Fibroblast of gingiva (primary cell): ENCODE data around the gene APBA2.

Source experiments
- DNase-seq: peaks from one replicate; pipeline ENCODE4 v3.0.0-alpha.2; 2011; ENCODE audit warnings: low read depth

APBA2 gene

DNA sequence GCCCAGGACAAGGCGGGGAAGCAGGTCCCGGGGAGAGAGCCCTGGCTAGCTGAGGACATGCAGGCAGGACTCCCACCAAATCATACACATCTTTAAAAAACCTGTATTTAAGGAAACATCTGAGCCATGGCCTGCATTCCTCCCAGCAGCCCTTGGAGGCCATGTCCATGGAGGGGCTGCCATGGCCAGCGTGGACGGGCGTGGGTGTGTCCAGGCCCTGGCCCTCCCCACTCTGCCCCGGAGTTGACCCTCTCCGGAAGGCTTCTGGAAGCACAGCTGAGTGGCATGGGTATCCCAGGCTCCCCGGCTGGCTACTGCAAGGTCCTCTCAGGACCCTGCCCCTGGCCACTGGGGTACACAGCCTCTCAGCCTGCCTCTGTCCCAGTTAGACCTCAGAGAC, 234.1 kb downstream of the APBA2 start:
- no peak for DNase-seq

DNA sequence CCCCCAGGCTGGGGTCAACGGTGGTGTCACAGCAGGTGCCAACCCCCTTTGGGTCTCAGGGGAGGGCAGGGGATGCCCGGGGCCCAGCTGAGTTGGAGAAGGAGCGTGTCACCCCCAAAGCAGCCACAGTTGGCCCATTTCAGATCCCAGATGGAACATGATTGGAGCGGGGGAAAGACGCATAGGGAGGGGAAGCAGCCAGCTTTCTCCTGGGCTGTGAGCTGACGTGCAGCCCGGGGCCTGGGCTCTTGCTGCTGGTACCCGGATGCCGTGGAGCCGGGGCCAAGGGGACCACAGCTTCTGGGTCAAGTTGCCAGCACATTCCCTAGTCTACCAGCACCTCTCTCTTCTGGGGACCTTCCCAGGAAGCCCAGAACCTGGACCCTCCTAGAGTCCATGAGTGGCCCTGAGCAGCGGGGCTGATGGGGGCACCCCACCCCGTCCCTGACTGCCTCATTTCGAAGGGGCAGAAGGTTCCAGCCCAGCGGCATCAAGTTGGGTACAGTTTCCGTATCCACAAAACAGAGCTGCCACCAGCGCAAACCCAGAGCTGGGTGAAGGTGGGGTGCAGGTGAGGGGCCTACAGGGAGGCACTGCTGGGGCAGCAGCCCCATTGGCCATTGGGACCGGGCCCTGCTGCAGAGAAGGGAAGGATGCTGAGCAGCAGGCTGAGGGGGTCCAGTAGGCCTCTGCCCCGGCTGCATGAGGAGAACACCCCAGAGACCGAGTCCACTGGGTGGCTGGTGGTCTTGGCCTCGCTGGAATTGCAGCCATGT, 235.0 kb downstream of the APBA2 start:
- DNase-seq = no peak

DNA sequence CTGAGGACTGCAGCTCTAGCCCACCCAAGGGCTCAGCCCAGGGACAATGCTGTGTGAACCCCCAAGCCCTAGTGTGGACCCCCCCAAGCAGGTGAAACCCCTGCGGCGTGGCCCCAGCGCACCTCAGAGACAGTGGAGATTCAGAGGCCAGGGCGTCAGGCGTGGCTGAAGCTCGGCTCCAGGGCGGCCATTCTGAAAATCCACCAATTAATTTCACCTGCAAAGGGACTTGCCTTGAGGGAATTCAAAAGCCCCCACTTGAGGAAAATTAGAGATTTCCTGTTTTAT, 235.5 kb downstream of the APBA2 start:
- no peak for DNase-seq

DNA sequence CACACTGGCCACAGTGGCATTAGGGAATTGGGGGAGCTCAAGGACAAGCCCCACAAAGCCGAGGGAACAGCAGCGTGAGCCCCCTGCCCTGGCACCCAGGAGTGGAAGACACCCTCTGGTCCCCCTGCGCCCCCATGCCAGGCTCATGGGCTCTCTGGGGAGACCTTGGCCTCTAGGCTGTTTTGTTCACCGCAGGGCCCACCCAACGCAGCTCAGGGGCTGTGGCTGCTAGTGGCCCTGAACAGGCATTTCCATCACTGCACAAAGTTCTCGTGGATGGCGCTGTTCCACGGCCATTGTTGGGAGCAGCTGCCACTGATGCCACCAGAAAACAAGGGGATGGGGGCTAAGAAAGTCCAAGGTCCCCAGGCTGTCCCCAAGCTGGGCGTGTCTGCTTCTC, 236.1 kb downstream of the APBA2 start:
- DNase-seq = no peak

GRCh38 chr15:29122506-29122905, 236.7 kb downstream of the APBA2 start:
- no peak for DNase-seq

GRCh38 chr15:29123171-29123570, 237.4 kb downstream of the APBA2 start:
- DNase-seq = no peak

- no peak for DNase-seq
Measured at GRCh38 chr15:29123991-29124390, 238.2 kb downstream of the APBA2 start.

DNA sequence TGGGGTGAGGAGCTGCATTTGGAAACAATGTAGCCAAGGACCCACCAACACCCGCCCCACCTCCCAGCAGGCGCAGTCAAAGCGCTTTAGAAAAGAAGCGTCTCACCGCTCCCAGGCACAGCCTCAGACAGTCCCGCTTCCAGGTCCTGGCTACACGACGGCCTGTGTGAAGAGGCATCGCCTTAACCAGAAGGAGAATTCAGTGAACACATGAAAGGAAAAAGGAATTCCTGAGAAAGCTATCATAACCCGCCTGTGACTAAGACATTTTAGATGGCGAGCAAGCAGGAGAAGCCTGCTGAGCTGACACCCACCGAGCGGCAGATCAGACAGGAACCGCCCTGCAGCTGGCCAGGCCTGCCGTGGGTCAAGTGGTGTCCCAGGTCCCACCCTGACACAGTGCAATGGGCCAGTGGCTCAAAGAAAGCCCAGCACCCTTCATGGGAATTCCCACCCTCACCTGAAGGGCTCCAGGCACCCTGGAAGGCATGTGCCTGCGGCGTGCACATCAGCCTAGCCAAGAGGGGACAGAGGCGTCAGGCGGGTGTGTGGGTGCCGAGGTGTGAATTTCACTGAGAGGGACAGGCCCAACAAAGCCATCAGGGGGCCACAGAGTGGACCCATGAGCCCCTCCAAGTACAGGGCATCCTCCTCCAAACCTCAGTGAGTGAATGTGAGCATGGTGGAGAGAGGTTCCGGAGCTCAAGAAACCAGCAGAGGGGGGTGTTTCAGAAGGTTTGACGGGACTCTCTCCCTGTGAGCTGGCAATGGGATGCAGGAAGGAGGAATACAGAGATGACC, 239.0 kb downstream of the APBA2 start:
- no peak for DNase-seq

DNA sequence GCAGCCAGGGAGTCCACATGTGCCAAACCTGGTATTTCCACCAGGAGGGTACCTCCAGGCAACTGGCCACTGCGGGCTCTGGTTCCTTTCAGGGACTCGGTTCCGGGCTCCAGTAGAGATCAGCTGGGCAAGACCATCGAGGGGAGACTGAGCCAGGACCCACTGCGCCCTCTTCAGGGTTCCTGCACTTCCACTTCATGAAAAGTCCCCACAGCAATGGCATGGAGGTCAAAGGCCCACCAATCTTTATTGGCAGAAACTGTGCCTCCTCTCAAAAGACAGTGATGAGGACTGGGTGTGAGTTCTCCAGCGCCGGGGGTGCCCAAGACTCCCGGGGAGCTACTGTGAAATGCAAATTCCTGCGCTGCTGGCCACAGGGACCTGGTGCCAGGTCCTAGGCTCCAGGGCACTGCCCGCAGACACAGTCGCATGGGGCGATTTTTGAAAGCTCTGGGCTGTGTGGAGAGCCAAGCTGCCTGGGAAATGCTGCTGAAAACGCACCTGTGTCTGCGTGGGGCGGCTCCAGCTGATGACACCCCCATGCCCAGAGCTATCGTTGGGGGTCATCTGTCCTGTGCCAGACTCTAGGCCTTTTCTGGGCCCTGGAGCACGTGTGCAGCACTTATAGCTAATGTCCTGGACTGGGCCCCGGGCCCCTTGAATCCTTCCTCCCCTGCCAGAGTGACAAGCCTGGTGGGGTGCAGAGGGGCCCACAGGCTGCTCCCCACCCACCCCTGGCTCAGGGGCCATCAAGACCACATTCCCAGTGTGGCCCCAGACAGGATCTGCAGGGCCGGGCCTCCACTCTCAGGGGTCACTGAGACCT, 239.8 kb downstream of the APBA2 start:
- DNase-seq = no peak

DNA sequence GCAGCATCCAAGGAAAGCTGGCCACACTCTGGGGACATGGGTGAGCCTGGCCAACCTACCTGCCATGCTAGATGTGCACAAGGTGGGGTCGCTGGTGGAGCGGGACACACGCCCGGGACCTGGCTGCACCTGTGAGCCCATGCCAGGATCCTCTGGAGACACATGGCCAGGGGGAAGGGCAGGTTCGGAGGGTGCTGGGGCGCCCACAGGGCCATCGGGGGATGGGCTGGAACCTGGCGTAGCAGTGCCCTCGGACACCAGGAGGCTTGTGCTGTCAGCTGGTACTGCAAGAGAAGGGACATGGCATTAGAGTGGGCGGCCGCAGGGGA, 240.4 kb downstream of the APBA2 start:
- no peak for DNase-seq

GRCh38 chr15:29126821-29127461, 241.2 kb downstream of the APBA2 start:
- no peak for DNase-seq

GRCh38 chr15:29127506-29128430, 242.0 kb downstream of the APBA2 start:
- DNase-seq = no peak

DNA sequence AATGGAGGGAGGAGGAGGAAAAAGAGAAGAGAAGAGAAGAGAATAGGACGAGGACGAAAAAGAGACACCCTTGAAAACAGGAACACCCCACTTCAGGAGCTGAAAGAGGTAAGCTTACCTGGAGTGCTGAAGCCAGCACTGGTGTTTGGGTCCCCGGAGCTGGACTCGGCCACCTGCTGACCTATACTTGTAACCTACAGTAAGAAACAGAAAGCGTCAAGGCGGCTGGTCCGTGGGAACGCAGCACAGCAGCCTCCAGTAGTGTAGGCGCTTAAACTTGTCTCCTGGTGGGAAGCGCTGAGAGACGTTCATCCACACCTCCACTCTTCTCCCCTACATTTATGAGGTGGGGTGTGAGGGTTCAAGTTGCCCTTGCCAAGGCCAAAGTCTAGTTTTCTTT, 242.9 kb downstream of the APBA2 start:
- no peak for DNase-seq

GRCh38 chr15:29129221-29129620, 243.4 kb downstream of the APBA2 start:
- no peak for DNase-seq

DNA sequence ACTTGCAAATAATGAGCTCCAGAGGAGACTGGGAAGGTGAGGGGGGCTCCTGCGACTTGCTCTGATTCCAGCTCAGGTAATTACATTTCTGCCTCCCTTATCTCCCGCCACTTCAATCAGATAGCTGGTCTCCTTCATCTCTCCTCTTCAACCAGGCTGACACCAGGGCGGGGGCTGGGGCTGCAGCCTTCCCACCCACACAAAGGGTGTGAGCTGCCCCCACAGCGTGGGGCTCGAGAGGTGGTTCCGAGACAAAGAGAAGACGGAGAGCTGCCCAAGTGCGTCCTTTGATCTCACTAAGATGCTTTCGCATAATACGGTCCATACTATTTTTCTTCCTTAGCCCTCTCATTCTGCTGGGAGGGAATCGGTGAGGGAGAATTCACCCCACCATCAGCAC, 244.2 kb downstream of the APBA2 start:
- DNase-seq = no peak

GRCh38 chr15:29130476-29130875, 244.7 kb downstream of the APBA2 start:
- DNase-seq = no peak

DNA sequence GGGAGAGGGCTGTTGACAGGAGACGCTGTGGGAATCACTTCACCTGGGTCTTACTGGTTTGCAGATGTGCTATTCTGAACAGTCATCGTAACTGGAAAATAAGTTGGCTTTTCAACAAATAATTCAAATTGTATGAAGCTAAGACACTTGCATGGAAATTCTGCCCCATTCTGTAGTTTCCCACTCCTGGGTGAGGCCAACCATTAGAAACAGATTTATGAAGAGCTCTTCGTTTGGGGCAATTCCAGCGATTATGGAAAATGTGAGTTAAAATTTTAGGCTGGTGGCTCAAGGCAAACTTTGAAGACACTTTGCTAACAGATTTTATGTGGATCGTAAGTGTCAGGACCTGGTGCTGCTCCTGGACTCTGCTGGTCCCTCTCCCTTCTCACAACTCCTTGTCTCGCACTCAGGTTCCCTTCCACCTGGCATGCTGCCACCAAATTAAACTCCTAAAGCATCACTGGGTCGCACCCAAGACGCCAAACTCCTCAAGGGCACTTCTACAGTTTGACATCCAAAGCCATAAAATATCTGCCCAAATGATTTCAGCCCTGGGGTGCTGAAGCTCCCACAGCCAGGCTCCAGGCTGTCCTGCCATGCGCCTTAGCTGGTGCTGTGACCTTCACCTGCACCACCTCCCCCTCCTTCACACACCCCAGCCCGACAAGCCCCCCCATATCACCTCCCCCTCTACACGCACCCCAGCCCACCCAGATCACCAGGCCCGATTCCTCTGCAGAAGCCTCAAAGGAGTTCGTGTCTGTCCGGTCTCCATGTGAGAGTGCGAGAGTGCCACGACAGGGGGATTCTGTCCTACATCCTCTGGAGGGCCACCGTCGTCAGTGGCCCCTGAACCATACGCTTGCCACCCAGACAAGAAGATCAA, 245.4 kb downstream of the APBA2 start:
- DNase-seq = no peak

GRCh38 chr15:29131840-29132420, 246.2 kb downstream of the APBA2 start:
- no peak for DNase-seq

DNA sequence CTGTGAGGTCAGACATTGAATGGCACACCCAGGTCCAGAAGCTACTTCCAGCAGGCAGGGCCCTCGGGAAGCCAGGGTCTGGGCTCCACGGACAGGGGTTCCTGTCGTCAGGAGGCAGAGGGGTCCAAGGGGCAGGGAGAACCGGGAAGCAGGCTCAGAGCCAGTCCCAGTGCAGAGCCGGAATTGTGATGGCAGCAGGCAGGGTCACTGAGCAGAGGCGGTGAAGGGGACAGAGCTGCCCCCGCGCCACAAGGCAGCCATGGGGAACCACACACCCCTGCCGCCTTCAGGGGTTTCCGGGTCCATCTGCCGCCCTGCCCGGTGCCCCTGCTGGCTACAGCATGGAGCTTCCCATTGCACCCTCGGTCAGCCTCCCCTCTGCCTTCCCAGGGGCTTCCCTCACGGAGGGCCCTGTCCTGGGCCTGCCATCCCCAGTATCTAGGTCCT, 247.0 kb downstream of the APBA2 start:
- no peak for DNase-seq

DNA sequence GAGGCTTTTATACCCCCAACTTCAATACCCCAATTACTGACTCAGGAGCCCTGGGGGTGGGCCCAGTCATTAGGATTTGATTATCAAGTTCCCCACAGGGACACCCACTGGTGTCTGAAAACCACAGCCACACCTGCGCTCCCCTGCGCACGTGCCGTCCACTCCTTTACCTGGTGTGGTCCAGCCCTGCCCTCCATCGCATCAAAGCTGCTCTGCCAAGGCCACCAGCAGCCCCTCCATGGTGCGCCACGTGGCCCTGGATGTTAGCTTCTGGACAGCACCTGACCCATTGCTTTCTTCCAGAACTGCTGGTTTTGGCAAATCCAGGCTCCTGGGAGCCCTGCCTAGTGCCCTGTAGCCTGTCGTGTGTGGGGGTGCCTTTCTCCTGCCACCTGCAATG, 247.5 kb downstream of the APBA2 start:
- DNase-seq = no peak
